Ammon's horn (tissue), 1 donor: ENCODE data around the gene ITGBL1.

Experiments
- DNase-seq: peaks from one replicate; pipeline ENCODE4 v3.0.0-alpha.2; 2016; ENCODE audit warnings: low spot score

Gene ITGBL1

DNA sequence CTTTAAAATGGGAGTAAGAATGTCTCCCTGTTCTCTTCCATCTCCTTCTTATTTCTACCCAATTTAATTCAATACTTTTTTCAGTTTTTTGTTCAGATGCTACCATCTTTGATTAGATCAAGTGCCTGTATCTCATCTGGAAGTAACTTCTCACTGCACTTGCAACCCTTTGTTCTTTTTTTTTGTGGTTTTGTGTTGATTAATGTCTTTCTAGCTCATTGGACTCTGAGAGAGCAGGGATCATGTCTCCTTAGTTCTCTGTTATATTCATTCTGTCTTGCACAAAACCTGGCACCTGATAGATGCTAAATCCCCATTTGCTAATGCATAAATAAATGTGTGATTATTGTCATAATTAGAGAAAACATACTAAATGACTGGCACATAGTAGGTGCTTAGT lies 834 bp upstream of the ITGBL1 start:
- DNase-seq: no peak

DNA sequence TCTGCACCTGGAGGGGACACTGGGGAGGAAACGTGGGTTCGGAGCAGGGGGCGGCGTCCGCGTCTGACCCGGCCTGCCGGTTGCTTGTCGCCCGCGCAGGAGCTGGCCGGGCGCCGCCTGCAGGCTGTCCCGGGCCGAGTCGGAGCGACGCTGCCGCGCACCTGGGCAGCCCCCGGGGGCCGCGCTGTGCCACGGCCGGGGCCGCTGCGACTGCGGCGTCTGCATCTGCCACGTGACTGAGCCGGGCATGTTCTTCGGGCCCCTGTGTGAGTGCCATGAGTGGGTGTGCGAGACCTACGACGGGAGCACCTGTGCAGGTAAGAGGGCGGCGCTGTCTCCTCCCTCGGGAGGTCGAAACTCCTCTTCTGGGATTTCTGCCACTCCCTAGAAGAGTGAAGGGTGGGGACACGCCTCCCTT lies 1.3 kb downstream of the ITGBL1 start:
- DNase-seq: no peak

GRCh38 chr13:101454767-101455166 lies 2.3 kb downstream of the ITGBL1 start:
- DNase-seq: no peak

- DNase-seq: no peak
Observed at GRCh38 chr13:101455863-101456262, 3.4 kb downstream of the ITGBL1 start.

GRCh38 chr13:101457176-101457575 lies 4.7 kb downstream of the ITGBL1 start:
- no peak for DNase-seq

- no peak for DNase-seq
Observed at GRCh38 chr13:101465877-101466276, 13.4 kb downstream of the ITGBL1 start.

DNA sequence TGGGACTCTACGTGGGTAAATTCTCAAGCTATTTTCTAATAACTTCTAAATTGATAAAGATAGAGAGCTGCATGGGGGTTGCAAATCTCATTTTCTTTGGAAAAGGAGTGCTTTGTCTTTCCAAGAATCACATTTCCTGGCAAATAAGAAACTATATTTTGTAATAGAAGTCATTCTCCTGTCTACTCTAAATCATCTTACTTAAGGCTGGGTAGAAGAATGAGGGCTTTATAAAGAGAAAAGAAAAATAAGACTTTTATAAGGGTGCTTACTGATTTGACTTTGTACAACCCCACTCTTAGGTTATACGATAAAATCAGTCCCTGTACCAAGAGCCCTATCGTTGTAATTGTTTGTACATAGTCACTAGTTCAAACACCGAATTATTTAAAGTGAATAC lies 14.9 kb downstream of the ITGBL1 start:
- DNase-seq: no peak

DNA sequence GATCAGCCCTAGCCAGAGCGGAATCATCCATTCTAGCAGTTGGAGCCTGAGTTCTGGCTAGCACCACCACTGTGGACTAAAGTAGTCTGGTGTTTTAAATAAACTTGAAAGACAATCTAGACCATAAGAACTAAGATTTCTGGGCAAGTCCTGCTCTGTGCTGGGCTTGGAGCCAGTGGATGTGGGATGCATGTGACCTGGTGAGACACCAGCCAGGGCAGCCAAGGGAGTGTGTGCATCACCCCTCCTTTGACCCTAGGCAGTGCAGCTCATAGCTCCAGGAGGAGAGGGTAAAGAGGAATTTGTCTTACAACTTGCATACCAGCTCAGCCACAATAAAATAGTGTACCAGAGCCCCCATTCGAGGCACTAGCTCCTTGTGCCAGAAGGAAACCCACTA lies 21.0 kb downstream of the ITGBL1 start:
- no peak for DNase-seq

DNA sequence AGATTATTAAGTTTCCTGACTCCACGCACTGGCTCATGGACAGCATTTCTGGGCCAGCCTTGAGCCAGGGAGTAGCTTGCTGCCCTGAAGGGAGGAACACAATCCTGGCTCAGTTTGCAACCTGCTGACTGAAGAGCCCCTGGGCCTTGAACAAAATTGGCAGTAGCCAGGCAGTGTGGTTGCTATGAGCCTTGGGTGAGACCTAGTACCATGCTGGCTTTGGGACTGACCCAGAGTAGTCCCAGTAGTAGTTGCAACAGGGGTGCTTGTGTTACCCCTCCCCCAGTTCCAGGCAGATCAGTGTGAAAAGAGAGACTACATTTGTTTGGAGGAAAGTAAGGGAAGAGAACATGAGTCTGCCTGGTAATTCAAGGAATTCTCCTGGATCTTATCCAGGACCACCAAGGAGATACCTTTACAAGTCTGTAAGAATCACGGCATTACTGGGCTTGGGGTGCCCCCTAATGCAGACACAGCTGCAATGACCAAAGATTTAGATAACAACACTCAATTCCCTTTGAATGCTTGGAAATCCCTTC lies 22.0 kb downstream of the ITGBL1 start:
- DNase-seq: peak; percentile 70

- DNase-seq: no peak
Observed at GRCh38 chr13:101475536-101475935, 23.1 kb downstream of the ITGBL1 start.

DNA sequence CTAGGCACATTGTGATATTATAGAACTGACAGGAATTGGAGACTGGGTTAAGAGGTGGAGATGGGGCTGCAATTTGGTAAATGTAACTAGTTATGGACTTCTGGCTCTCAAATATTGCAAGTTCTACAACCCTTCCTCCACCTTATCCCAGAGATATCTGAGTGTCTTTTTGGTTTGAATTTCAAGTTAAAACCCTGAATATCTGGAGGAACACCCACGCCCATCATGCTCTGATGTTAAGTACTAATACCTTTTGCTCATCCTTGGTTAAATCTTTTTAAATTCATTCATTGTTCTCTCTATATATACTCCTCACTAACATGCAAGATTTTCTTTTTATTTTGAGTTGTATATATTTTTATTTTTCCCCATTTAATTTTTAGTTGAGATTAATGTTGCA lies 28.9 kb downstream of the ITGBL1 start:
- no peak for DNase-seq

DNA sequence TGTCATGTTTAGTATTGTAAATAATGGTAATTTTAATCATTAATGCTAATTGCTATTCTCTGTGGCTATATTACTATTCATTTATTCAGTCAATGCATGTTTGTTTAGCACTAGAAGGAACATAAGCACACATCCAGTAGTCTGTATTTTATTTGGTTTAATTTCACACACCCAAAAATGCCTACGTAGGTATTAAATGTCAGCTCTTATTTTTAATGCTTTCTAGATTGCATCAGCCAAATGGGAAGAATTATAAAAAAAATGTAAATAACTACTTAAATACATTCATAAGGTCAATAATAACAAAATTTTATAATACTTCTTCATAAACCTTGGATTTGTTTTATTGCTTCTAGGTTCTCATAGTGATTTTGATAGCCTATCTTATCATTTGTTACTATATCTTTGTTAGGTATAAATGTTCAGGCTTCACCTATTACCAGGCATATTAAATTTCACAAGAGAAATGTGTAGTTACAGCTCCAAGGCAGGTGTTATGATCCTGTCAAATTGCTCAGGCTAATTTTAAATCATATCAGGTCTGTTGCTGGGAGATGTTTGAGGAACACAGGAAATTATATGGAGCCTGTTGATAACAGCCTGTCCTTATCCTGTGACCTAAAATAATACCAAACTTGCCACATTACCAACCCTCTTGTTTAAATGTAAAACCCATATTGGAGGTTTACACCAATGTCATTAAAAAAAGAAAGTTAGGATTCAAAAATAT lies 34.4 kb downstream of the ITGBL1 start:
- DNase-seq: no peak

DNA sequence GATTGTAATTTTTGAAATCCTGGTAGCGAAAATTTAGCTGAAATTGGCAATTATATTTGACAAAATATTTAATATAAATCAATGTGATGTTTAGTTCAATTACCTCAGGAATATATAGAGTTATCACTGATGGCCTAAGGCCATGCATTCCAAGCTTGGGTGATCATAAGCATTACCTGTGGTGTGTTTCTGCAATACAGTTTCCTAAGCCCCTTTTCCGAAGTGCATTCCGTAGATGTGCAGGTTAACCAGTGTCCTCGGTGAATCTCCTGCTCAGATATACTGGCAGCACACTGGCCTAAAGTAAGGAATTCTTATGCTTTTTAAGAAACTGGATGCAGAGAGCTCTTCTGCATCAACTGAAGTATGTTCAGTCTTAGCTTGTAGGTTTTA lies 35.0 kb downstream of the ITGBL1 start:
- DNase-seq: no peak

- DNase-seq: no peak
Observed at GRCh38 chr13:101488734-101489133, 36.3 kb downstream of the ITGBL1 start.

DNA sequence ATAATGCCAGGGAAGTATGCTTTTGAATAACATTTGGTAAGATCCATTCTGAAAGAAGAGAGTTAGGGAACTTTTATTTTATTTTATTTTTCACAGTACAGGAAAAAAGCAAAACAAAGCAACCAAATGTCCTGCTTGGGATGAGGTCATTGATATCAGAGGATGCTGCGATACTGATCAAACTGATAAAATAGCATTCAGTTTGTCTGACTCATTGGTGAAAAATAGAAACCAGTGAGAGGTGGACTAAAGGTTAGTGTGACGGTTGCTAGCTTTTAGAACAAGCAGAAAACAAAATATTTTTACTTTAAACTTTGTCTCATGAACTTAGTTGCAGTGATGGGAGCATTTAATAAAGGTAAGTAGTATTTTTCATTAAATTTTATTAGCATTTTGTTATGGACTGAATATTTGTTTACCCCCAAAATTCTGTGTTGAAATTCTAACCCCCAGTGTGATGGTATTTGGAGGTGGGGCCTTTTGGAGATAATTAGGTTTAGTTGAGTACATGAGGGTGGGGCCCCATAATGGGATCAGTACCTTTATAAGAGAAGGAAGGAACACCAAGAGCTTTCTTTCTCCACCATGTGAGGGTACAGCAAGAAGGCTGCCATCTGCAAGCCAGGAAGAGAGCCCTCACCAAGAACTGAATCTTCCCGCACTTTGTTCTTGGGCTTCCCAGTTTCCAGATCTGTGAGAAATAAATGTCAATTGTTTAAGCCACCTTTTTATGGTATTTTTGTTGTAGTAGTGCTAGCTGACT lies 37.3 kb downstream of the ITGBL1 start:
- DNase-seq: no peak

GRCh38 chr13:101490406-101491015 lies 38.0 kb downstream of the ITGBL1 start:
- no peak for DNase-seq

- DNase-seq: no peak
Observed at GRCh38 chr13:101492251-101492910, 39.9 kb downstream of the ITGBL1 start.

DNA sequence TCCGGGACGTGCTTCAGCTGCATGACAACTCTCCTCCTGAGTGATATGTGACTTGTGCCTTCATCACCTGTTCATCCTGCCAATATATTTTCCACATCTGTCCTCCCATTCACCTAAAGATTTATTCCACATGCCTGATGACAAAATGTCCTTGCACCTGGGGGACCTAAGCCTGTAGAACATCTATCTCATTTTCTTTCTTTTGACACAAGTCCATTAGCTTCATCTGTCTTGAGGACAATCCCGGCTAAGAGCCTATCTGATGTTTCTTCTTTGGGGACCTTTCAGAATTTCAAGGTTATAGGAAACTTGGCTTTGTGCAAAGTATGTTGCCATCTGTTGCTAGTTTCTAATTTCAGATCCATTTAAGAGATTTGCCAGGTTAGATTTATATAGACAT lies 41.1 kb downstream of the ITGBL1 start:
- no peak for DNase-seq

DNA sequence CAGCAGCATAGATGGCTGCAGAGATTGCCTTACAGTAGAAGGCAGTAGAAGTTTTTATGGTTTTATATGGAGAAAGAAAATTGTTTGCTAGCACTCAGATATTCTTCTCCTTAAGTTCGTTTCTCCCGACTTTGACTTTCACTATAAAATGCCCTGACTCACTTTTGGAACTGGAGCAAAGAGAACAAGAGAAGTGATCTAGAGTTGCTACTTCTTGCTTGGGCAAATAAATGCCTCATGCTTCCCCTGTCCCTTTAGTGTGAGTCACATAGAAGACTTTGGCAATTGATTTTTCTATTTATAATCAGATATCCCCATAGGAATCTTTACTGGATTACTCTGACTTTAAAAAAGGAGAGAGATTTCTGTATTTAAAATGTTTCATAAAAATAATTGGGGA lies 46.9 kb downstream of the ITGBL1 start:
- DNase-seq: no peak

GRCh38 chr13:101502618-101503017 lies 50.1 kb downstream of the ITGBL1 start:
- DNase-seq: no peak

GRCh38 chr13:101511161-101511560 lies 58.7 kb downstream of the ITGBL1 start:
- no peak for DNase-seq

GRCh38 chr13:101511766-101512165 lies 59.3 kb downstream of the ITGBL1 start:
- no peak for DNase-seq
